Right lobe of liver (tissue), 4 donors: Measurements from ENCODE around the gene UBQLN1.

Experiments
- POLR2A ChIP-seq: fragments of 450-650 bp; IDR thresholded peaks from one replicate; pipeline ENCODE4 v1.6.1; 2017; ENCODE audit warnings: antibody characterized with exemption, mild to moderate bottlenecking
- TF ChIP-seq, protein P1 (sequence below), 4 donors: fragments of 200-600 bp in 3 of 4; fragments of 450-650 bp in 1 of 4; IDR thresholded peaks; one replicate each; pipeline versions ENCODE4 v1.5.1 to v1.8.0; 2016 to 2022; ENCODE audit warnings: antibody characterized with exemption in 4 of 4, mild to moderate bottlenecking in 2 of 4
- donor health status: DM: no; HTN: no; CAD: no.
- donor health status: DM: no; HTN: no; CAD: no.
- donor health status: DM: no; HTN: yes; CAD: no.

DNA sequence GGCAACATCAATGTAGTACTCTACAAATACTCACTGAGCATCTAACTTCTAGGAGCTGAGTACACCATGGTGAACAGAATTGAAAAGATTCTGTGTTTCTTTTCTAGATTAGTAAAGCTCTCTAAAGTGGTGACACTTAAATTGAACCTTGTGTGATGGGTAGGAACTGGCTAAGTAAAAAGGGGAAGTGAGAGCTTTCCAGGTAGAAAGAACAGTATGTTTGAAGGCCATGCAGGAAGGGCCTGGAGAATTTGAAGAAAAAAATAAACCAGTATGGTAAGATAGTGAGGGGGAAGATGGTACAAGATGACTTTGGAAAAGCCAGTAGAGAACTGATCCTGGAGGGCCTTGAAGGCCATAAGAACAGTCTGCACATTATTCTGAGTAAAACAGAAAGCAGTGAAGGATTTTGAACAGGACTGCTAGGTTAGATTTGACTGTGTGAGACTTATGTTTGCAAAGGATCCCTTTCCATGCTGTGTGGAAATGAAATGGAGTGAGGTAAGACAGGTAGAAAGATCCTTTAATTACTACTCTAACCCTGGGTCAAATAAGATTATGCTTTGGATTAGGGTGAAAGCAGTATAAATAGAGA, 46.7 kb upstream of the UBQLN1 start:
- TF ChIP-seq, protein P1, sequence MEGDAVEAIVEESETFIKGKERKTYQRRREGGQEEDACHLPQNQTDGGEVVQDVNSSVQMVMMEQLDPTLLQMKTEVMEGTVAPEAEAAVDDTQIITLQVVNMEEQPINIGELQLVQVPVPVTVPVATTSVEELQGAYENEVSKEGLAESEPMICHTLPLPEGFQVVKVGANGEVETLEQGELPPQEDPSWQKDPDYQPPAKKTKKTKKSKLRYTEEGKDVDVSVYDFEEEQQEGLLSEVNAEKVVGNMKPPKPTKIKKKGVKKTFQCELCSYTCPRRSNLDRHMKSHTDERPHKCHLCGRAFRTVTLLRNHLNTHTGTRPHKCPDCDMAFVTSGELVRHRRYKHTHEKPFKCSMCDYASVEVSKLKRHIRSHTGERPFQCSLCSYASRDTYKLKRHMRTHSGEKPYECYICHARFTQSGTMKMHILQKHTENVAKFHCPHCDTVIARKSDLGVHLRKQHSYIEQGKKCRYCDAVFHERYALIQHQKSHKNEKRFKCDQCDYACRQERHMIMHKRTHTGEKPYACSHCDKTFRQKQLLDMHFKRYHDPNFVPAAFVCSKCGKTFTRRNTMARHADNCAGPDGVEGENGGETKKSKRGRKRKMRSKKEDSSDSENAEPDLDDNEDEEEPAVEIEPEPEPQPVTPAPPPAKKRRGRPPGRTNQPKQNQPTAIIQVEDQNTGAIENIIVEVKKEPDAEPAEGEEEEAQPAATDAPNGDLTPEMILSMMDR (IDR thresholded peaks at IDR 0.05), result no peak
- no peak for TF ChIP-seq POLR2A
